IPS-20b (cell line): ENCODE results near the gene GTF2I.

Experiments
- H3K27ac ChIP-seq: one replicate; pipeline ENCODE4 v1.5.1; 2013; ENCODE audit warnings: low read length
- H3K27me3 ChIP-seq: 2 replicates; pipeline ENCODE4 v1.6.1; 2013; ENCODE audit warnings: mild to moderate bottlenecking, low read length, inconsistent platforms; ENCODE audit not compliant: insufficient read depth
- H3K36me3 ChIP-seq: 2 replicates; pipeline ENCODE4 v1.6.1; 2013; ENCODE audit warnings: low read depth, mild to moderate bottlenecking, inconsistent platforms, low read length, moderate library complexity; ENCODE audit not compliant: insufficient read depth
- H3K4me1 ChIP-seq: 2 replicates; pipeline ENCODE4 v1.6.1; 2013; ENCODE audit warnings: mild to moderate bottlenecking, control low read depth, inconsistent platforms, low read length, moderate library complexity; ENCODE audit not compliant: insufficient read depth
- H3K4me3 ChIP-seq: 2 replicates; pipeline ENCODE4 v1.5.1; 2013; ENCODE audit warnings: mild to moderate bottlenecking, low read length, inconsistent platforms
- H3K9ac ChIP-seq: 2 replicates; pipeline ENCODE4 v1.6.1; 2013; ENCODE audit warnings: low read depth, mild to moderate bottlenecking, inconsistent platforms, low read length, moderate library complexity
- H3K9me3 ChIP-seq: 2 replicates; pipeline ENCODE4 v1.6.1; 2013; ENCODE audit warnings: mild to moderate bottlenecking, low read depth, low read length, inconsistent platforms; ENCODE audit not compliant: insufficient read depth

Gene GTF2I

GRCh38 chr7:74657692-74658177 is at the start of gene GTF2I:
TSS of gene GTF2I (plus strand) at chr7:74657718. CDS start at chr7:74689129, 31,411 bp downstream.
- peak within 1 kb of the TSS; percentile 100 for H3K27ac ChIP-seq
- H3K9me3 ChIP-seq: no peaks in the 10 kb centered on the region
- no peaks in the 10 kb centered on the region for H3K27me3 ChIP-seq
- H3K4me3 ChIP-seq: peak within 1 kb of the TSS; percentile 98
- peaks cover 41% of the 10 kb centered on the region; the same call in 1 of the 2 replicates for H3K4me1 ChIP-seq
- H3K36me3 ChIP-seq: peaks cover 8% of the 10 kb centered on the region; the same call in 1 of the 2 replicates
- peak within 1 kb of the TSS; percentile 100 for H3K9ac ChIP-seq

DNA sequence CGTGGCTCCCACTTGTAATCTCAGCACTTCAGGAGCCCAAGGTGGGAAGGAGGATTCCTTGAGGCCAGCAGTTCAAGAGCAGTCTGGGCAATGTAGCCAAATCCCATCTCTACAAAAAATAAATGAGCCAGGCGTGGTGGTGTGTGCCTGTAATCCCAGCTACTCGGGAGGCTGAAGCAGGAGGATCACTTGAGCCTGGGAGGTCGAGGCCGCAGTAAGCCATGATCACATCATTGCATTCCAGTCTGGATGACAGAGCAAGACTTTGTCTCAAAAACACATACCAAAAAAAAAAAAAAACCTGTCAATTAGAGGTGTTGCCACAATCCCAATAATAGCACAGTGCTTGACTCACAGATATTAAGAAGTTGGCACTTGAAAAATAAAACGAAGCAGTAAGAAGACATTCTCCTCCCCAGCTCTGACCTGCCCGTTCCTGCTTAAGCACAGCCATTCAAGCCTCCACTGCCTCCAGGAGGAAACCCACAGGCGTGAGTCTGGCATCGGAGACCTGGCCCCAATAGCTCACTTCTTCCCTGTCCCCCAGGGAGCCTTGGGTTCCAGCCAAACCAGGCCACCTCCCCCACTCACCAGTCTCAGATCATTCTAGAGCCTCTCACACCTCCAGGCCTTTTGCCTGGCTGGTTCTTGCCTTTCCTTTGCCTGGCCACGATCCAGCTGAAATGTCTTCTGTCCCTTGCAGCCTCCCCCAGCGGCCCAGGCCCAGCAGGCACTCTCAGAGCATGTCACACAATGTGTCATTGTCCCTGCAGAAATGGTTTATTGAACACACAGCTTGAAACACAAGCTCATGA is 45.3 kb upstream of the GTF2I start:
- Histone ChIP-seq H3K4me1 (peaks cover 2% of the 10 kb centered on the region; the same call in 1 of the 2 replicates), H3K27me3 (no peaks in the 10 kb centered on the region), H3K4me3 (no peak overlapping the region), H3K9ac (no peak overlapping the region), H3K36me3 (no peaks in the 10 kb centered on the region), H3K9me3 (no peaks in the 10 kb centered on the region), H3K27ac (no peak overlapping the region)

- Histone ChIP-seq H3K9ac (no peak overlapping the region), H3K9me3 (no peaks in the 10 kb centered on the region), H3K36me3 (no peaks in the 10 kb centered on the region), H3K4me1 (peaks cover 7% of the 10 kb centered on the region; the same call in 1 of the 2 replicates), H3K27me3 (no peaks in the 10 kb centered on the region), H3K27ac (no peak overlapping the region), H3K4me3 (no peak overlapping the region)
These were observed 41.4 kb upstream of the GTF2I start for GRCh38 chr7:74615933-74616780.

DNA sequence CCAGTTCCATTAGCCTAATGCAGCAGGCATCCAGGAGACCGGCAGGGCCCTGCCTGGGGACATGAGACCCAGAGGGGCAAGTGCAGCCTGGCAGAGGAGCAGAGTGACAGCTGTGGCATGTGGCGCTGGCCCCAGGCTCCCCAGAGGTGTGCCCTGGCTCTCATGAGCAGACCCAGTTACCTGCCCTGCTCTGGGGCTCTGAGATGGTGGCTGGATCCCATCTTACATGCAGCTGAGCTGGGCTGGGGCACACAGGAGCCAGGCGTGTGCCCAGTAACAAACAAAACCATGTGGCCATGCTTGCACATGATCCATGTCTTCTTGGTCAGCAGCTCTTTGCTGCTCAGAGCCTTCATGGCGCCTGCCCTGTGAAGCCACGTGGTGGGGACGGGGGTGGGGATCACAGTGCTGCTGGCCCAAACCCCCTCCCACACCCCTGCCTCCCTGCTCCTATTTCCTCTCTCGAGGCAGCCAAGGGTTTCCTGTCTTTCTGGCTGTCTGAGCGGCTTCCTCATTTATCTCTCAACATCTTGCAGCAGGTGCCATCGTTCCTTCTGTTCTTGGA is 40.3 kb upstream of the GTF2I start:
- peak overlapping the region; percentile 41; the same call in 1 of the 2 replicates for H3K9ac ChIP-seq
- no peaks in the 10 kb centered on the region for H3K36me3 ChIP-seq
- no peak overlapping the region for H3K27ac ChIP-seq
- H3K4me3 ChIP-seq: no peak overlapping the region
- H3K27me3 ChIP-seq: no peaks in the 10 kb centered on the region
- no peaks in the 10 kb centered on the region for H3K9me3 ChIP-seq
- H3K4me1 ChIP-seq: peaks cover 7% of the 10 kb centered on the region; the same call in 1 of the 2 replicates

DNA sequence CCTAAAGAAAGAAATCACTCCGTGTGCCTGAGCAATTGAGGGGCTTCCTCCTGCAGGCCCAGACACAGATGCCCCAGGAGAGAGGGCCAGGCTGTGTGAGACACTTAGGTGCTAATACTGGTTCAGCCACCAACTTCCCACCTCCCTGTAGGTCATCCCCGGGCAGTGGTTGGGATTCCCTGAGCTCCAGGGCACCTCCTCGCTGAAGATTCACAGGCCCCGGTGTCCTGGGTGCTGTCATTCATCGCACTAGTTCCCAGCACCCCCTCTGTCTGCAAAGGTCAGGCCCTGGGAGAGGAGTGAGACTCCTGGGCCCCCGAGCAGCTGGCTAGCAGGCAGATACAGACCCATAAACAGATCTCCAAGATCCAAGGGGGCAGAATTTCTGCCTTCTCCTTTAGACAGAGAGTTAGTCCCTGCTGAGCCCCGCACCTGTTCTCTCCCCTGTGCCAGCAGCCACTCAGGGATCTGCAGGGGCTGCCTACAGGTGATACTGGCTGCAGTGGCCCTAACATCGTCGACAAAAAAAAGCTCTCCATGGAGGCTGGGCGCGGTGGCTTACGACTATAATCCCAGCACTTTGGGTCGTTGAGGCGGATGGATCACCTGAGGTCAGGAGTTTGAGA is 38.2 kb upstream of the GTF2I start:
- Histone ChIP-seq H3K27ac (no peak overlapping the region), H3K4me1 (peaks cover 7% of the 10 kb centered on the region; the same call in 1 of the 2 replicates), H3K9ac (no peak overlapping the region), H3K36me3 (no peaks in the 10 kb centered on the region), H3K27me3 (no peaks in the 10 kb centered on the region), H3K9me3 (no peaks in the 10 kb centered on the region), H3K4me3 (no peak overlapping the region)

GRCh38 chr7:74622228-74622749 is 35.2 kb upstream of the GTF2I start:
- Histone ChIP-seq H3K4me1 (peaks cover 7% of the 10 kb centered on the region; the same call in 1 of the 2 replicates), H3K27ac (no peak overlapping the region), H3K36me3 (no peaks in the 10 kb centered on the region), H3K9ac (no peak overlapping the region), H3K27me3 (no peaks in the 10 kb centered on the region), H3K4me3 (no peak overlapping the region), H3K9me3 (no peaks in the 10 kb centered on the region)

GRCh38 chr7:74623135-74623534 is 34.4 kb upstream of the GTF2I start:
- no peak overlapping the region for H3K4me3 ChIP-seq
- H3K4me1 ChIP-seq: peaks cover 12% of the 10 kb centered on the region; the same call in 1 of the 2 replicates

GRCh38 chr7:74625446-74625845 is 32.1 kb upstream of the GTF2I start:
- Histone ChIP-seq H3K9me3 (no peaks in the 10 kb centered on the region), H3K27ac (no peak overlapping the region), H3K36me3 (no peaks in the 10 kb centered on the region), H3K27me3 (no peaks in the 10 kb centered on the region), H3K4me1 (peaks cover 15% of the 10 kb centered on the region; the same call in 1 of the 2 replicates), H3K9ac (no peak overlapping the region), H3K4me3 (no peak overlapping the region)

More at GRCh38 chr7:74623135-74623534, 34.4 kb upstream of the GTF2I start:
- Histone ChIP-seq H3K36me3 (no peaks in the 10 kb centered on the region), H3K27me3 (no peaks in the 10 kb centered on the region), H3K9ac (no peak overlapping the region), H3K9me3 (no peaks in the 10 kb centered on the region), H3K27ac (no peak overlapping the region)

- Histone ChIP-seq H3K36me3 (no peaks in the 10 kb centered on the region), H3K27ac (peak overlapping the region; percentile 31), H3K4me3 (peak overlapping the region; percentile 14; the same call in 1 of the 2 replicates), H3K9ac (peak overlapping the region; percentile 72; the same call in 1 of the 2 replicates), H3K4me1 (peaks cover 15% of the 10 kb centered on the region; the same call in 1 of the 2 replicates), H3K27me3 (no peaks in the 10 kb centered on the region), H3K9me3 (no peaks in the 10 kb centered on the region)
These were observed 29.7 kb upstream of the GTF2I start for GRCh38 chr7:74627661-74628411.

- Histone ChIP-seq H3K36me3 (no peaks in the 10 kb centered on the region), H3K4me1 (peaks cover 10% of the 10 kb centered on the region; the same call in 1 of the 2 replicates)
These were observed 25.0 kb upstream of the GTF2I start for GRCh38 chr7:74632505-74632904.

More at GRCh38 chr7:74632505-74632904, 25.0 kb upstream of the GTF2I start:
- Histone ChIP-seq H3K27ac (no peak overlapping the region), H3K27me3 (no peaks in the 10 kb centered on the region), H3K9me3 (no peaks in the 10 kb centered on the region), H3K9ac (no peak overlapping the region), H3K4me3 (no peak overlapping the region)
